ENCODE measurements around the gene HSD17B10. TPM values are rescaled to one million over a fixed set of nuclear protein-coding genes. Genes with fewer than 3 reads are reported as not detected.
"Not testable (repeated sequence)": the region's sequence is repeated elsewhere in the genome, so short reads cannot be mapped to it uniquely, and the experiment has no call there.

Gene HSD17B10
- total RNA-seq, 4 donors from 2014 or later, result 46.6 to 106 (median 93.6) TPM

DNA sequence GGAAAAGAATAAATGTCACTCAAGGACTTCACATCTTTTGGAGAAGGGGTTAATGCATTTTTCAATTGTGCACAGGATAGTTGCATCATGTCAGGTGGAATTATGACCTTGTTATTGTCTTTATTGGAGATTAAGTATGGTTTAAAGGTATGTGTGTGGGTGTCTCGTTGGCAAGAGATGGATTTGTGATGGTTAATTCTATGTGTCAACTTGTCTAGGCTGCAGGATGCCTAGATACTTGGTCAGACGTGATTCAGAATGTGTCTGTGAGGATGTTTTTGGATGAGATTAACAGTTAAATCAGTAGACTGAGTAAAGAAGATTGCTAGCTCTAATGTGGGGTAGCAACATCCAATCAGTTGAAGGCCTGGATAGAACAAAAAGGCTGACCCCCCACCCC, 42.2 kb upstream of the HSD17B10 start:
- Histone ChIP-seq H3K27me3 (no peaks in the 10 kb centered on the region), H3K36me3 (no peaks in the 10 kb centered on the region), H3K27ac (no peak overlapping the region), H3K4me1 (peaks cover 1% of the 10 kb centered on the region), H3K4me3 (no peak overlapping the region), H3K9me3 (no peaks in the 10 kb centered on the region)
- TF ChIP-seq POLR2AphosphoS5 (IDR thresholded peaks at IDR 0.05), result no peak
- no peak for TF ChIP-seq EP300 (IDR thresholded peaks at IDR 0.05)
- TF ChIP-seq, protein P1, sequence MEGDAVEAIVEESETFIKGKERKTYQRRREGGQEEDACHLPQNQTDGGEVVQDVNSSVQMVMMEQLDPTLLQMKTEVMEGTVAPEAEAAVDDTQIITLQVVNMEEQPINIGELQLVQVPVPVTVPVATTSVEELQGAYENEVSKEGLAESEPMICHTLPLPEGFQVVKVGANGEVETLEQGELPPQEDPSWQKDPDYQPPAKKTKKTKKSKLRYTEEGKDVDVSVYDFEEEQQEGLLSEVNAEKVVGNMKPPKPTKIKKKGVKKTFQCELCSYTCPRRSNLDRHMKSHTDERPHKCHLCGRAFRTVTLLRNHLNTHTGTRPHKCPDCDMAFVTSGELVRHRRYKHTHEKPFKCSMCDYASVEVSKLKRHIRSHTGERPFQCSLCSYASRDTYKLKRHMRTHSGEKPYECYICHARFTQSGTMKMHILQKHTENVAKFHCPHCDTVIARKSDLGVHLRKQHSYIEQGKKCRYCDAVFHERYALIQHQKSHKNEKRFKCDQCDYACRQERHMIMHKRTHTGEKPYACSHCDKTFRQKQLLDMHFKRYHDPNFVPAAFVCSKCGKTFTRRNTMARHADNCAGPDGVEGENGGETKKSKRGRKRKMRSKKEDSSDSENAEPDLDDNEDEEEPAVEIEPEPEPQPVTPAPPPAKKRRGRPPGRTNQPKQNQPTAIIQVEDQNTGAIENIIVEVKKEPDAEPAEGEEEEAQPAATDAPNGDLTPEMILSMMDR (IDR thresholded peaks at IDR 0.05), result no peak
- TF ChIP-seq POLR2A (IDR thresholded peaks at IDR 0.05), result no peak
- WGBS, result 27% methylated on average over 2 of the region's 2 CpGs
- no peak for DNase-seq (ENCODE audit: low spot score in 2 of 2)

DNA sequence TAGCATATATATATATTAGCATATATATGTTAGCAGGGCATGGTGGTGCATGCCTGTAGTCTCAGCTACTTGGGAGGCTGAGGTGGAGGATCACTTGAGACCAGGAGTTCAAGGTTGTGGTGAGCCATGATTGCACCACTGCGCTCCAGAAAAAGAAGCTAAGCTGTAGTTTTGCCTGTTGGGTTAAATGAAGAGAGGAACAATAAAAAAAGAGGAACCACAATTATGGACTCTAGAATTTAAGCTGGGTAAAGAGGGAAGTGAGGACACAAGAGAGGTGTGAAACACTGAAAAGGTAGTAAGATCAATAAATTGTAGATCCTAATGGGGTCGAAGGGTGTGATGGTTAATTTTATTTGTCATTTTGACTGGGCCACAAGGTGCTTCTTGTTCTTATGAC, 40.5 kb upstream of the HSD17B10 start:
- Histone ChIP-seq H3K4me3 (no peak overlapping the region), H3K9me3 (no peaks in the 10 kb centered on the region), H3K36me3 (no peaks in the 10 kb centered on the region), H3K27ac (no peak overlapping the region), H3K4me1 (no peaks in the 10 kb centered on the region), H3K27me3 (no peaks in the 10 kb centered on the region)
- no peak for DNase-seq (ENCODE audit: low spot score in 2 of 2)
- no peak for TF ChIP-seq EP300 (IDR thresholded peaks at IDR 0.05)
- 82% methylated on average over 2 of the region's 2 CpGs for WGBS

DNA sequence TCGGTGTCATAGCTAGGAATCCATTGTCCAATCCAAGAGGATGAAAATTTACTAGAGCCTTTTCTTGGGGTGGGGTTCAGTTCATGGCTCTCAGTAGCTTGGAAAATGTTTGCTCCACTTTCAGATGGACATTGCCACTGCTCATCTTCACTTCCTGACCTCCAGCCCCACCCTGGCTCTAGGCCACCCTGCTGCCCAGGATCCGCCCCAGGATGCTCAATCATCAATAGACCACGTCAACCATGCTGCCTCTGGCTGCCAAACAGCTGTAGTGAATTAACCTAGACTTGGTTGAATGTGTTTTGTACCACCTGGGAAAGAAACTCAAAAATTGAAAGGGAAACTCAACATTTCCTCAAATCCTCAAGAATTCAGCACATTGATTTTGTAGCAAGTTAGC, 37.2 kb upstream of the HSD17B10 start:
- H3K9me3 ChIP-seq, result no peaks in the 10 kb centered on the region
- TF ChIP-seq, protein P1 (IDR thresholded peaks at IDR 0.05), result no peak
- TF ChIP-seq EP300 (IDR thresholded peaks at IDR 0.05) (no peak), POLR2AphosphoS5 (IDR thresholded peaks at IDR 0.05) (no peak)
- H3K4me3 ChIP-seq, result no peak overlapping the region
- 46% methylated on average over 3 of the region's 3 CpGs for WGBS
- H3K27ac ChIP-seq, result no peak overlapping the region
- H3K4me1 ChIP-seq, result no peaks in the 10 kb centered on the region
- no peaks in the 10 kb centered on the region for H3K36me3 ChIP-seq
- DNase-seq (ENCODE audit: low spot score in 2 of 2), result no peak
- no peaks in the 10 kb centered on the region for H3K27me3 ChIP-seq

DNA sequence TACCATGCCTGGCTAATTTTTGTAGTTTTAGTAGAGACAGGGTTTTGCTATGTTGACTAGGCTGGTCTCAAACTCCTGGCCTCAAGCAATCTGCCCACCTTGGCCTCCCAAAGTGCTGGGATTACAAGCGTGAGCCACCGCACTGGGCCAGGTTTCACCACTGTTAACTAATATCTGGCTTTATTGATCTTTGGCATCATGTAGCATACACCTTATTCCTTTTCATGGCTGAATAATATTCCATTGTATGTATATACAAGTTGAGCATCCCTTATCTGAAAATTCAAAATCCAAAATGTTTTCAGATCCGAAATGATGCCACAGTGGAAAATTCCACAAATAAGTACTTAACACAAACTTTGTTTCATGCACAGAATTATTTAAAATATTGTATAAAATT, 34.5 kb upstream of the HSD17B10 start:
- not testable (repeated sequence) for DNase-seq (ENCODE audit: low spot score in 2 of 2); H3K36me3 ChIP-seq; H3K9me3 ChIP-seq; H3K4me3 ChIP-seq; H3K27ac ChIP-seq; H3K27me3 ChIP-seq; H3K4me1 ChIP-seq
- WGBS, result 96% methylated on average over 3 of the region's 3 CpGs

DNA sequence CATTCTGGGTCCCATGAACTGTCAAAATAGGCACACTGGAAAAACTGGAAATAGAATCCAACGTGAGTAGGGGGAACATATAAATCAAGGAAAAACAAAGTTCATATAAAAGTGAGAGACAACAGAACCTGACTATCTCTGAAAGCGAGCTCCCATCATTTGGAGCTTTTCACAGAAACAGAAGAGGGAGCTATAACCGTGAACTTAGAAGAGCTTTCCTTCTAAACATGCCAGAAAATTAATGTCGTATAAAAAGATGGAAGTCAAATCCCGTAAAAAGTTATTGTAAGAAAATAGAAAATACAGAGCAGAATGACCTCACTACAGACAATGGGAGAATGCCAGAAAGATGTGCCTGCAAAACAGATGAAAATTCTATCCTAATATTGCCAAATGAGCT, 23.9 kb upstream of the HSD17B10 start:
- no peak for DNase-seq (ENCODE audit: low spot score in 2 of 2)
- H3K4me3 ChIP-seq, result no peak overlapping the region
- no peaks in the 10 kb centered on the region for H3K36me3 ChIP-seq
- no peak overlapping the region for H3K27ac ChIP-seq
- 43% methylated on average over 5 of the region's 5 CpGs for WGBS
- H3K27me3 ChIP-seq, result no peaks in the 10 kb centered on the region
- TF ChIP-seq, protein P1 (IDR thresholded peaks at IDR 0.05), result no peak
- TF ChIP-seq POLR2A (IDR thresholded peaks at IDR 0.05) (no peak), POLR2AphosphoS5 (IDR thresholded peaks at IDR 0.05) (no peak), EP300 (IDR thresholded peaks at IDR 0.05) (no peak)
- H3K4me1 ChIP-seq, result no peaks in the 10 kb centered on the region
- no peaks in the 10 kb centered on the region for H3K9me3 ChIP-seq

DNA sequence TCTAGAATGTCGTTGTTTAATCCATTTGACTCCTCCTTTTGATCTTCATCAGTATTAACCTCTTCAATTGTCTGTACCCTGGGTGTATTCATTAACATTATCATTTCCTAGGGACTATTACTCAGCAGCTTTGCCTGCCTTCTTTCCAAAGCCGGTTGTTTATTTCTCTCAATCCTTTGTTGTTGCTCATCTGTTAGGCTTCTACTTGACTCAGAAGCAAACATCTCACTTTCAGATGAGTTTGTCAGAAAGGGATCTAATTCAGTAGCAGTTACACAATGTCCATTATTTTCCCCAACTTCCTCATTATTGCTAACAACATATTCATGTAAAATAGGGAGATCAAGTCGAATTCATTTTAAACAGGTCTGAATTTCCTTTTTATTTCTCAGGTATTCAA, 22.1 kb upstream of the HSD17B10 start:
- Histone ChIP-seq H3K4me1 (no peaks in the 10 kb centered on the region), H3K27me3 (no peaks in the 10 kb centered on the region), H3K4me3 (no peak overlapping the region), H3K36me3 (no peaks in the 10 kb centered on the region), H3K9me3 (no peaks in the 10 kb centered on the region), H3K27ac (no peak overlapping the region)
- no peak for TF ChIP-seq EP300 (IDR thresholded peaks at IDR 0.05)
- TF ChIP-seq POLR2AphosphoS5 (IDR thresholded peaks at IDR 0.05), result no peak
- TF ChIP-seq, protein P1 (IDR thresholded peaks at IDR 0.05), result no peak
- no peak for TF ChIP-seq POLR2A (IDR thresholded peaks at IDR 0.05)
- 44% methylated on average over 3 of the region's 3 CpGs for WGBS
- DNase-seq (ENCODE audit: low spot score in 2 of 2), result no peak
